GM18505 (cell line): ENCODE results near the gene STRA6.

Experiments
- ATAC-seq: cut with Tn5 transposase; IDR thresholded peaks from one replicate; pipeline ENCODE4 v1.9.1; 2021; ENCODE audit not compliant: unreplicated experiment
- POLR2A ChIP-seq: IDR thresholded peaks from 4 replicates; pipeline ENCODE4 v1.6.1; 2011; ENCODE audit warnings: borderline replicate concordance; ENCODE audit not compliant: insufficient read depth, insufficient read length; ENCODE audit errors: extremely low read depth

The STRA6 gene

GRCh38 chr15:74136540-74136813, 66.1 kb downstream of the STRA6 start:
- no peak for TF ChIP-seq POLR2A
- ATAC-seq: no peak

- no peak for TF ChIP-seq POLR2A
- ATAC-seq: no peak
Measured at GRCh38 chr15:74135041-74135565, 67.5 kb downstream of the STRA6 start.

GRCh38 chr15:74134387-74135027, 68.1 kb downstream of the STRA6 start:
- ATAC-seq: no peak
- no peak for TF ChIP-seq POLR2A

GRCh38 chr15:74133694-74134386, 68.7 kb downstream of the STRA6 start:
- no peak for ATAC-seq
- TF ChIP-seq POLR2A: no peak

- no peak for TF ChIP-seq POLR2A
Measured at GRCh38 chr15:74132681-74133651, 69.6 kb downstream of the STRA6 start.

GRCh38 chr15:74131628-74132413, 70.8 kb downstream of the STRA6 start:
- ATAC-seq: no peak
- TF ChIP-seq POLR2A: no peak

More at GRCh38 chr15:74132681-74133651, 69.6 kb downstream of the STRA6 start:
- no peak for ATAC-seq

GRCh38 chr15:74130849-74131627, 71.5 kb downstream of the STRA6 start:
- no peak for TF ChIP-seq POLR2A

GRCh38 chr15:74130155-74130848, 72.3 kb downstream of the STRA6 start, which contains the start of gene ISLR2:
TSS of gene ISLR2 (plus strand) at chr15:74130586. CDS start at chr15:74132755, 2,169 bp downstream.
- ATAC-seq: no peak
- TF ChIP-seq POLR2A: no peak

More at GRCh38 chr15:74130849-74131627, 71.5 kb downstream of the STRA6 start:
- no peak for ATAC-seq

GRCh38 chr15:74129586-74130154, 72.9 kb downstream of the STRA6 start:
- no peak for TF ChIP-seq POLR2A
- ATAC-seq: no peak
